DMS53 (cell line): ENCODE measurements around the gene ZNRF3.
"Not testable (repeated sequence)": the region's sequence is repeated elsewhere in the genome, so short reads cannot be mapped to it uniquely, and the experiment has no call there.

Source experiments
- DNase-seq: peaks from one replicate; lab custom pipeline; 2025; lab: John Stamatoyannopoulos, UW

Gene ZNRF3

DNA sequence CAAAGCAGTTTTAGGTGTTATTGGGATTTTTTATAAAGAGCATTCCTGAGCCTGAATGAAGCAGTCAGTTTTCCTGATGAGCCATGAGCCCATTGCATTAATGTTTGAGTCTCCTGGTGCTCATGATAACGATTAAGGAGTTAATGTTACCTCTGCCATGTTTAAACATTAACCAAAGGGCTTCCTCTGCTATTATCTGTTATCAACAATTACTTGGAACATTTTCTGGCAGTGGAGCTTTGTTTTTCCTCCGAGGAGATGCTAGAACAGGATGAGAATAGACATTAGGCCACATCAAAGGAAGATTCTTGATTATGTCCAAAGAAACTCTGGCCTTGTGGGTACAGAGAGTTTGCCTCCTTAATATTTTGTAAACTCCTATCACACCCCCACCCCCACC lies 49.9 kb downstream of the ZNRF3 start:
- peak; percentile 31 for DNase-seq

DNA sequence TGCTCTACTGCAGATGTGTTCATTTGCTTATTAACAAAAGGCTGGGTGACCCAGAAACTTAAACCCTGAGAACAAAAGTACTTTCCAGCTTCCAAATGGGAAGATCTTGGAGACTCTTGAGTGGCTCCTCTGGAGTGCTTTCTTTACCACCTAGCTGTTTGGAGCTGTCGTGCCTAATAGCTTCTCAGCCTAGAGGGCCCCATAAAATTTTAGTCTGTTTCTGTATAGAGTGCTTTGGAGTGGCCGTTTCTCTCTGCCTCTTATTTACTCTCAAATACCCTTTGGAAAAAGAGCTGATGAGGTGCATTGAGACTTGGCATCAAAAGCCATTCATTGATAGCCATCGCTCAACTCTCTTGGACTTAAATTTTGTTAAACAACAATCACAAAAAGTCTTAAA lies 50.7 kb downstream of the ZNRF3 start:
- no peak for DNase-seq

DNA sequence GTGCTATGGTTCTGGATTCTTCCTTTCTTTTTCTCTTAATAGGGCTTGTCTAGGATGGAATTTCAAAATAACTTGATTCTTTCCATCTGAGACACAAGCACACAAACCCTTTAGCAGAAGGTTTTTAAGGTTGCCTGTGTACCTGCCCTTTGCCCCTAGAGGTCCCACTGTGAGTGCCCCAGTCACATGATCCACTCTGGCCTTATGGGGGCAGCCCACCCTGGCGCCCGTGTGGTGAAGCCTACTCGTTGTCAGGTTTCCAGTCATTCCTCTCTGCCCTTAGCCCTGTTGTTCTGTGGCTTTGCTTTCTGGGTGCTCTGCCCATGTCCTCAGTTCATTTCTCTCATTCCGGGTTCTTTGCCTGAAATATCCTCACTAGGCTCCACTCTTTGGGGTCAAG lies 51.8 kb downstream of the ZNRF3 start:
- no peak for DNase-seq

DNA sequence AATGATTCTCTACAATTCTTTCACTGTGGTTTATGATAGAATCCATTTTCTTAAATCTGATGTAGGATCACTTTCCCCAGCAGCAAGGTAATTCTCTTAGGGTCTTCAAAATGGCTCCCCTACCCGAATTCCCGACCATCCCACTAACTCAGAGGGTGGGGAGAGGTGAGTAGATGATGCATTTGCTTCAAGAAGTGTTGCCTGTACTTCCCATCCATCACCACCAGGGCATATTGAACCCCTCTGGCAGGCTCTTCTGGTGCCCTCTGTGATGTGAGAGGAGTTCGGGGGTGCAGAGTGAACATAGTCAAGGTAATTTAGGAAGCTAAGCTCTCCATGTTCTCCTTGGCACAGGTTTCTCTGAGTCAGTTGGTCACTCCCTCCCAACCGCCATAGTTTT lies 52.3 kb downstream of the ZNRF3 start:
- DNase-seq = no peak

DNA sequence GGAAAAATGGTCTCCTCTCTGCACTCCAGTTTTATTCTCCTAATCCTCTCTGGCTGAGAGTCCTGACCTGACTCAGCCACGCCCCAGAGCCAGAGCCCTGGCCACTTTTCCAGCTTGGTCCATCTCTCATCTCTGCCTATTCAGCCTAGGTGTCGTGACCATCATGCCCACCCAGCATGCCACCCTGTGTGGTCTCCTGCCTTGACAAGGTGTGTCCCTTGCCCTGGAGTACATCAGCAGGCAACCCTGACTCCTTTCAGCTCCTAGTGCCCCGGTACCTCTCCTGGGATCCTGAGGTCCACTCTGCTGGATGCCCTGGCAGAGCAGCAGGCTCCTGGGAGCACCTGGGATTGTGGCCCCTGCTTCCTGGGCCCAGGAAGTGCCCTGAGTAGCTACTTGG lies 52.8 kb downstream of the ZNRF3 start:
- no peak for DNase-seq

DNA sequence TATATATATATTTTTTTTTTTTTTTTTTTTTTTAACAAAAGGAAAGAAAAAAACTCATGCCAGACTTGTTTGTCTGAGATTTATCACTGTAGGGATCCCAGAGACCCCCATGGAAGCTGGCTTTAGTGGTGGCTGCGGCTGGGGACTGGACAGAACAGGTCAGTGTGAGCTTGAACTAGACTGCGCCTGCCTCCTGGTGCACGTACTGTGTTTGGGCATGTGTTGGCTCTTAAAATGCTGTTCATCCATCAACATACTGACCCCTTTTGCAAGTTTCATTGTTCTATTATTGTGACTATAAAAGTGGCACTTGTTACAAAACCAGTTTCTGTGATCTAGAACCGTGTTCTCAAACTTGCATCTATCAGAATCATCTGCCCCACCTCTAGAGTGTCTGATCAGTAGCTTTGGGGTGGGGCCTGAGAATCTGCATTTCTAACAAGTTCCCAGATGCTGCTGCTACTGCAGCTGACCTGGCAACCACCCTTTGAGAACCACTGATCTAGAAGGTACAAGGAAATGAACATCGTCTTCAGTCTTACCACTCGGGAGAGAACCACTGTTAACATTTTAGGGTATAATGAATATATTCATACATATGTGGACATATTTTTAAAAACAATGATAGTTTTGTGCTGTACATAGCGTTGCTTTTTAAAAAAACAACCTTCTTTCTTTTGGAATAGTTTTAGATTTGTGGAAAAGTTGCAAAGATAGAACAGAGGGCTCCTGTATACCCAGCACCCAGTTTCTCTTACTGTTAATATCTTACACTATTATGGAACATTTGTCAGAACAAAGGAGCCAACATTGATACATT lies 54.0 kb downstream of the ZNRF3 start:
- no peak for DNase-seq

DNA sequence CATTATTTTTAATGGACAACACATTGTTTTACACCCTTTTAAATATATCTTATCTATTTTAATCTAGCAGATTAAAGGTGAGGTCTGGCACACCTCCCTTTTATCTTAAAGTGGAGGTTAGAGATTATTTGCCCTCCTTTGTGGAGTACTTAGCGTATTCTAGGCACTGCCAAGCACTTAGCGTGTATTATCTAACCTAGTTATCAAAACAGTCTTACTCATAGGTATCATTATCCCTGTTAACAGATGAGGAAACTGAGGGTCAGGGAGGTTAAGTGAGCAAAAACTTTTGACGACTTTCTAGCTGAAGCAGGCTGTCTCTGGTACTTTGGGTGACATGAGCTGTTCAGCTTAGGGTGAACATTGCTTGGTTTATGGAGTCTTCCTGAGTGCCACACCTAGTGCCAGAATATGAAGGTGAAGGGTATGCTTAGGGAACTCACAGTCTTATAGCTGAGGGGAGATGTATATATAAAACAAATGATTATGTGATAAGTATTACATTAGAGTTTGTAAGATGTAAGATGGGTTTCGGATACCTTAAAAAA lies 55.0 kb downstream of the ZNRF3 start:
- DNase-seq = no peak

DNA sequence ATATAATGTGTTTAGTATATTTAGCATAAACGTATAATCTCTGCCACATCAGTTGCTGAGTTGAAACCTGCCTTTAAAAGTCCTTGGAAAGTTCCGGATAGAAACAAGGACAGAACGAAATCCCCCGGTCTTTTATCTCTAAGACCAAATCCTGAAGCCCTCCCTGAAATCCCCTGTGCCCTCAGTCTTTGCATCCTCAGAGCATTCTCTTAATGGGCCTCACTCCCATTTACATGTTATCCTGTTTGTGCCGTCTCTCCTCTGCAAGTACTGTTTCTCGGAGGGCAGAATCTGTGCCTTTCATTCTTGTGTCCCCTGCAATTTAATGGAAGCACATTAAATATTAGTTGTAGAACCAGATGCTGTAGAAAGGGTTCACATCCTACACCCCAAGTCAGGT lies 56.0 kb downstream of the ZNRF3 start:
- DNase-seq = no peak

DNA sequence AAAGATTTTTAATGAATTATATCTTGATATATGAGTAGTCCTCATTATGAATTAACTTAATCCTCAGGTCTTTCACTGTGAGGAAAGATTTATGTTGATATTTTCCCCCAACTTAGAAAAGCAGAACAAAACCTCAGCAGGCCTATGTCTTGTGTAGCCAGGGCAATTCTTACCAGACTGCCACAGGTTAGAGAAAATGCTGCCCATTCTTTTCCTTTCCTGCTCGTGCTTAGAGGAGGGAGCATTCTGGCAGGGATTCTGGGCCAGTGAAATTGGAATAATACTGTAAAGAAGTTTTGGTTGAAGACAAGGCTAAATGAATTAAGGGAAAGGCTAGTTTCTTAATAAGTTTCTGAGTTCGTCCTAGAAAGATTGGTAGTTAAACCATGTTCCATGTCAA lies 56.6 kb downstream of the ZNRF3 start:
- DNase-seq = no peak

DNA sequence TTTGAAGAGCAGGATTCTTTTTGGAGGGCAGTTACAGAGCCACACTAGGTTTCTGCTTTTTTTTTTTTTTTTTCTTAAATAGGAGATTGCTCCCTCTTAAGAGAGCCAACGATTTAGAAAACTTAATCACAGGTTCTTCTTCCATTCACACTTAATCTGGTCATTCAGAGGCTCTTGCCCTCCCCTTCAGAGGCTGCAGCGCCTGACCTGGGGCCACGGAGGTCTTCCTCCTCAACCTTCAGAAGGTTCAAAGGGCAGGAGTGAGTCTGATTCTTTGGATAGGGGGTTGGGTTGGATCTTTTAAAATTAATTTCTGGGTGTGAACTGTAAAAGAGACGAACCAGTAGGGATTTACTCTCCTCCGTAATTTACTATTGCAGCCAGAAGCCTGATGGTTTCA lies 57.1 kb downstream of the ZNRF3 start:
- no peak for DNase-seq

DNA sequence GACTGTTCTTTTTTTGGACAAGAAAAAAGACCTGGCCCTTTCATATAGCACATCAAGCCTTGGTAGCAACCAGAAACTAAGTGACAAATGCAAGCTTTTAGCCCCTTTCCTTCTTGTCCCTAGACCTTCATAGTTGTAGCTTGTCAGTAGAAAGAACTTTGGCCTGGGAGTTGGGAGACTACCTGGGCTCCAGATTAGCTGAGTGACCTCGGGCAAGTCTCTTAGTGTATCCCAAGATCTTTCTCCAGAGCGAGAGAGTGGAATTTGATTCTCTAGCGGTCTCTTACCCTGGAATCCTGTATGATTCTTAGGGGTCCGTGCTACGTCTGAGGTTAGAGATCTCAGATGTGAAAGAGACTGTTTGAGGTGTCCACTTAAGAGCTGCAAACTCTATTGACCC lies 59.0 kb downstream of the ZNRF3 start:
- no peak for DNase-seq

DNA sequence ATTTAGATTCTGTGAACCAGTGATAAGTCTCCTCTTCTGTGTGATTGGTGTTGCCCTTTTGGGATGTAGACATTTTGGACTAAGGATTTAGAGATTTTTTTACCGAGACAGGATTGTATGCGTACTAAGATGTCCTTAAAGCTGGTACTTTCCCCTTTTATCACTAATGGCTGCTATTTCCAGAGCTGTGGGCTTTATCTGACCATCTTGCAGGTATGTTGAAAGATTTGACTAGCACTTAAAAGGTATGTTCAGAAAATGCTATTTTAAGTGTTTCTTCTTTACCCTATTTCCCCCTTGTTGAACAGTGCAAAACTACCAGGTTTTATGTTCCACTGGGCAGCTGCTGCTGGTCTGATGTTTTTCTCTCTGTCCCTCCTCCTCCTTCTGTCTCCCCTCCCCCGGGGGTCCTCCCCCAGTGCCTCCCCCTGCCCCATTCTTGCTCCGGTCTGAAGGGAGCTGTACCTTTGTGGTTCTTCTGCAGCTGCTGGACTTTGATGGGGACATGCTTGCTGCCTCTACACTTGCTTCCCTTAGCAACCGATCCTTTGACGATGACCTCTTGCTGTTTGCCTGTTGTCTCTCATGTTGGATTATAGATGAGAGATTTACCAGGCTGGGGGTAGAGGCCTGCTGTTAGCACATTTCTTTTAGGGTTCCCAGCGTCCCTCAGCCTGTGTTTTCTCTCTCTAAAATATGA lies 59.6 kb downstream of the ZNRF3 start:
- DNase-seq = peak; percentile 19

DNA sequence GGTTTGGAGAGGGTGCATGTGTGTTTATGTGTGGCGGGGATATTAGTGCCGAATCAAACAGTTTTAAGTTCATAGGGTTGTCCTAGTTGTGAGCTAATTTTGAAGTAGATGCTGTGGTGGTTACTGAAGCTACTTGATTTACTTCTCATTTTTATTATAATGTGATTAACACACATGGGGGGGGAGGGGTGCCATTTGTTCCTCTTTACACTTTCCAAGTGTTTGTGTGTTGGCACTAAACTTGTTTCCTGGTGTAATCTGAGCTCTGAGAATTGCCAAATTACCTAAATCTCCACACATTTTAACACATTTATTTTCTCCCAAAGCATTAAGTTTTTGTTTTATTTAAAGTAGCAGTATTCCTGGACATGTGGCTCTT lies 60.1 kb downstream of the ZNRF3 start:
- DNase-seq = no peak

DNA sequence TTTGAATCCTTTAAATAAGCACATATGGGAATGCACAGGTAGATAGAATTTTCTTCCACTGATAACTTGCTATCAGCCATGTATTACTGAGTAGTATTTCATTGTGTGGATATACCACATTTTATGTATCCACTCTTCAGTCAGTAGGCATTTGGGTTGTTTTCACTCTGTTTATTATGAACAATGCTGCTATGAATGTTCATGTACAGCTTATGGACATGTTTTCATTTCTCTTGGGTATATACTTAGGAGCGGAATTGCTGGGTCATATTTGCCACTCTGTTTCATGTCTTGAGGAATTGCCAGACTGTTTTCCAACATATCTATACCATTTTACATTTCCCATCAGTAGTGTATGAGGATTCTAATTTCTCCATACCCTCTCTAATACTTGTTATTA lies 63.8 kb downstream of the ZNRF3 start:
- DNase-seq = no peak

DNA sequence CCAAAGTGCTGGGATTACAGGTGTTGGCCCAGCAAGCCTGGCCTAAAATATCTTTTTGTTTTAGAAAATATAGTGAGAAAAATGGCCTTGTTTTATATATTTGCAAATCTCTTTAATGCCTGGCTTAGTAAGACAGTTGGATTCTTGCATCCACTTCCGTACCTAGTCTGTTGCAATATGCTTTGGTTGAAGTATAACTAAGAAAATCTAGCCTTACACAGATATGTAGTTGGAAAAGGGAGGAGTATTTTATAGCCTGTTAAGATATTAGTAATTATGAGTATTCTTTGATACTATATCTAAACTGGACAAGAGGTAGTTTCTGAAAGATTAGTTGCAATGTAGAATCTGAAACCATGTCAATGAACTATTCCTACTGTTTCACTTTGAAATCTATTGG lies 65.1 kb downstream of the ZNRF3 start:
- DNase-seq = no peak

DNA sequence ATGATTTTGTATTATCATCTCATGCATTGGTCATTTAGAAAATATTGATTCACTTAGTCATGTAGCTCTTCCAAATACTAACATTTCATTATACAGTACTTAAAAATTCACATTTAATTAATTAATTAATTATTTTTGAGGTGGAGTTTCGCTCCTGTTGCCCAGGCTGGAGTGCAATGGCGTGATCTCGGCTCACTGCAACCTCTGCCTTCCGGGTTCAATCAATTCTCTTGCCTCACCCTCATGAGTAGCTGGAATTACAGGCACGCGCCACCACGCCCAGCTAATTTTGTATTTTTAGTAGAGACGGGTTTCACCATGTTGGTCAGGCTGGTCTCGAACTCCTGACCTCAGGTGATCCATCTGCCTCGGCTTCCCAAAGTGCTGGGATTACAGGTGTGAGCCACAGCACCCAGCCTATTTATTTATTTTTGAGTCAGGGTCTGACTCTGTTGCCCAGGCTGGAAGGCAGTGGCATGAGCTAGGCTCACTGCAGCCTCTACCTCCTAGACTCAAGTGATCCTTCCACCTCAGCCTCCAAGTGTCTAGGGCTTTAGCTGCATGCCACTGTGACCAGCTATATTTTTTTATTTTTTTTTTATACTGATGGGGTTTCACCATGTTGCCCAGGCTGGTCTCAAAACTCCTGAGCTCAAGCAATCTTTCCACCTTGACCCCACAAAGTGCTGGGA lies 65.6 kb downstream of the ZNRF3 start:
- DNase-seq = not testable (repeated sequence)

DNA sequence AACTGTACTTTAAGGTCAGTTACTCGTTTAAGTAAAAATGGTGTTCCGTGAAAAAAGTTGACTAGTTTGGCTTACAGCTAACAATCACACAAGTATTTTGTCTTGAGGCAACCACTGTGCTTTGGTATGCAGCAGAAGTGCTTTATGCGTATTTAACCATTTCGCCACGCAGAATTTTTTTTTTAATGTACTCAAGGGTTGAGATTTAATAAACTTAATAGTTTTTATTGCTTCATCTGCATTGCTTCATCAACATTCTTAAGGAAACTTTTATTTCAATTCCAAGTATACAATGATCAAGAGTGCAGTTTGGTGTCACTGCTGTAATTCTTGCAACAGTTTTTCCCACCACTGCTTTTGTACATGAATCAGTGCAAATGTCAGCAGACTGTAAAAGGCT lies 66.4 kb downstream of the ZNRF3 start:
- DNase-seq = no peak

DNA sequence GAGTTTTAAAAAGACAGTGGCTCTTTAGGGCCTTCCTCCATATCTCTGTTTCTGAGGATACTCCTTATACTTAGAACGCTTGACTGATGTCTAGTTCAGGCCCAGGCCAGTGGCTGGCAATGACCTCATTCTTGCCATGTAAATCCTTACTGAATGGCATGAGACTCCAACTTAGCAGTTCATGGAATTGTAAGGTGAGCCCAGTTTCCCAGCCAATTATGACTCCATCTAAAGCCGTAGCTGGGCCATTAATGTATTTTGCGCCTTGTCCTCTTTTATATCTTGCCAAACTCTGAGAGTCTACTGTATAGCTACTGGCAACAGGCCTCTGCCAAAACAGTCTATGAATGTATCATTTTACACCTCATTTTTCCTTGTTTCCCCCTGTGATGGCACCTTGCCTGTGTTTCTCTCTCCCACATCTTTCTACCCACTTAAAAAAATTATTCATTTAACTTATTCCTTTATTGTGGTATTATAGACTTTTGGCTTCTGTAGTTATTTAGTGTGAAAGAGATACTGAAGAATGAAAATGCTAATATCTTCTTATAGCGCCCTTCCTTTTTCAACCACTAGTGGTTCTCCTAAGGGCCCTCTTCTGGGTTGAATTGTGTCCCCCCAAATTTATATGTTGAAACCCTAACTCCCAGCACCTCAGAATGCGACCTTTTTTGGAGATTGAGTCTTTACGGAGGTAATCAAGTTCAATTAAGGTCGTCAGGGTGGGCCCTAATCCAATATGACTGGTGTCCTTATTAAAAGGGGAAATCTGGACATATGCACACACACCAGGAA lies 67.4 kb downstream of the ZNRF3 start:
- no peak for DNase-seq

DNA sequence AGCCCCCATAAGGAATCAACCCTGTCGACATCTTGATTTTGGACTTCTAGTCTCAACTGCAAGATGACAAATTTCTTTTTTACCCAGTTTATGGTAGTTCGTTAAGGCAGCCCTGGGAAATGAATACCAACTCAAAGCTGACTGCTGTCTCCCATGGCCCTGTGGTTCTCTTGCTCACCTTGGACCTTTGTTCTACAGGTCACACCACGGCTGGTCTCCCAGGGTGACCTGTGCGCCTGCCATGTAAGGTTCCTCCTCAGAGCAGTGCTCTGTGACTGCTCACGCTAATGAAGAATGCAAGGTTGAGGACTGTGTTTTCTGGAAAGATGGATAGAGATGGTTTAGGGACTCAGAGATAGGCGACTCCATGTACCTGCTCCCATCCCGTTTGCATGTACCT lies 68.2 kb downstream of the ZNRF3 start:
- no peak for DNase-seq

DNA sequence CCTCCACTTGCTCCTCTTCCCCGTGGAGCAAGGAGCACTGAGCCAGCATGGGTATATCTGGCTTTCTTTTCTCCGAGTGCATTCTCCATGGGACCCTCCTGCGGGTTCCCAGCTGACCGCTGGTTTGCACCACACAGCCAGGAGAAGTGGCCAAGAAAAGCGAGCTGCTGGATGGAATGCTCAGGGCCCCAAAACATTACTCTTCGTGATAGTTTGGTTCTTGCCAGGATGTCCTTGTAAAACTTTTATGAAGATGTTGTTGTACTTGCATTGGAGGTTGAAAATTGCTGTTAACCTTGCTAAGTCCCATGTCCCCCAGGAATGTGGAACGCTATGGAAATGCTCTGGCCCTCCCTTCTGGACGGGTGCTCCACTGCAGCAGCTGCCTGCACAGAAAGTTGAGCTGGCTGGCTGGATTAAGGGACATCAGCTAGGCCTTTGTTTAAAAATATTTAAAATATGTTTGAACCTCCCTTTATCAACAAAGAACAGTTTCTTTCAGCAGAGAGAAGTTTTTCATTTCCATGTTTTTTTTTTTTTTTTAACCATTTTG lies 68.7 kb downstream of the ZNRF3 start:
- DNase-seq = no peak

DNA sequence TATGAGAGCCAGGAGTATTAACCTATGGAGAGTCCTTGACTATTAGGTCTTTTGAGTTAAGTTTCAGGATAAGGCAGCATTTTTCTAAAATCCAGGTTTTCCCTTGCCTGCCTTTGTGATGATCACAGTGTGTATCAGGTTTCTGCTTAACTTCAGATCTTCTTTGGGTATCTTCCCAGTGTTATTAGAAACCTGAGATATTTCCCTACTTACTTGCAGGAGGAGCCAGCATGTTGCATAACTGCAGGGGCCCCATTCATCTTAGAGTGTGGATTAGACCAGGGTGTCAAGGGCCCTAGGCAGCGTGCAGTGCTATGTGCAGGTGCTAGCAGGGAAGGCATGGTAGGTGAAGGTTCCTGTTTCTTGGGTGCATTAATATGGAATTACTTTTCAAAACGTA lies 69.5 kb downstream of the ZNRF3 start:
- DNase-seq = no peak

DNA sequence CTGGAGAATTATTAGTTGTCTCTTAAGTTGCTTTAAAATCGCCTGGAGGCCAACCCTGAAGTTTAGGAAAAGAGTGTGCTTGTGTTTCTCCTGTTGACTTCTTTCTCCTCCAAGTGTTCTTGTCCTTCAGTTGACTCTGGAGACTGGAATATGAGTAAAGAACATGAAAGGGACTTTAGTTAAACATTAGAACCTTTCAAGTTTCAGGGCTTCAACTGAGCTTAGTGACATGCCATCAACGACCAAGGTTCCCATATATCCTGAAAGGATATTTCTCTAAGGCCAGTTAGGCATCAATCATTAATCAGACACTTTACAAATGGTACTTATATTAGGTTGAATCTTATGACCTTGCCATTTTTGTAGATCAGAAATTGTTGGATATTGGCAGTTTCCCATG lies 70.0 kb downstream of the ZNRF3 start:
- no peak for DNase-seq
